Measurements from ENCODE around the gene SEC16A.

- no peak for TF ChIP-seq ARNT (IDR thresholded peaks at IDR 0.05)
- TF ChIP-seq TARDBP (IDR thresholded peaks at IDR 0.05): no peak
Measured at GRCh38 chr9:136501686-136502085, 18.8 kb upstream of the SEC16A start.

Measured in HEK293T (cell line).